ENCODE measurements around the gene FUT8.
"Not testable (repeated sequence)": the region's sequence is repeated elsewhere in the genome, so short reads cannot be mapped to it uniquely, and the experiment has no call there.

FUT8 gene

GRCh38 chr14:65627315-65627714 lies 214.8 kb downstream of the FUT8 start:
- no peak for DNase-seq

- no peak for DNase-seq
These were observed 216.1 kb downstream of the FUT8 start for GRCh38 chr14:65628664-65629063.

- DNase-seq = no peak
These were observed 218.5 kb downstream of the FUT8 start for GRCh38 chr14:65631040-65631439.

- DNase-seq = no peak
These were observed 220.0 kb downstream of the FUT8 start for GRCh38 chr14:65632487-65632886.

GRCh38 chr14:65633666-65634065 lies 221.1 kb downstream of the FUT8 start:
- not testable (repeated sequence) for DNase-seq

- DNase-seq = peak; percentile 33
These were observed 225.2 kb downstream of the FUT8 start for GRCh38 chr14:65637780-65638179.

GRCh38 chr14:65639216-65639615 lies 226.7 kb downstream of the FUT8 start:
- DNase-seq = no peak

- DNase-seq = no peak
These were observed 238.3 kb downstream of the FUT8 start for GRCh38 chr14:65650826-65651225.

GRCh38 chr14:65656554-65656953 lies 244.0 kb downstream of the FUT8 start:
- DNase-seq = no peak

- DNase-seq = no peak
These were observed 245.7 kb downstream of the FUT8 start for GRCh38 chr14:65658202-65658601.

GRCh38 chr14:65661865-65662264 lies 249.3 kb downstream of the FUT8 start:
- no peak for DNase-seq

- DNase-seq = no peak
These were observed 251.9 kb downstream of the FUT8 start for GRCh38 chr14:65664436-65664835.

GRCh38 chr14:65676361-65677014 lies 264.0 kb downstream of the FUT8 start:
- DNase-seq = no peak

- DNase-seq = no peak
These were observed 273.0 kb downstream of the FUT8 start for GRCh38 chr14:65685572-65685971.

GRCh38 chr14:65686761-65687160 lies 274.2 kb downstream of the FUT8 start:
- DNase-seq = no peak

GRCh38 chr14:65689070-65689469 lies 276.5 kb downstream of the FUT8 start:
- DNase-seq = no peak

- not testable (repeated sequence) for DNase-seq
These were observed 280.0 kb downstream of the FUT8 start for GRCh38 chr14:65692566-65692965.

- DNase-seq = no peak
These were observed 284.3 kb downstream of the FUT8 start for GRCh38 chr14:65696801-65697200.

GRCh38 chr14:65703521-65703920 lies 291.0 kb downstream of the FUT8 start:
- no peak for DNase-seq

- DNase-seq = no peak
These were observed 291.5 kb downstream of the FUT8 start for GRCh38 chr14:65703996-65704395.

GRCh38 chr14:65704437-65704836 lies 291.9 kb downstream of the FUT8 start:
- no peak for DNase-seq

- DNase-seq = peak; percentile 46
These were observed 292.3 kb downstream of the FUT8 start for GRCh38 chr14:65704850-65705249.

GRCh38 chr14:65709576-65709975 lies 297.0 kb downstream of the FUT8 start:
- no peak for DNase-seq

- not testable (repeated sequence) for DNase-seq
These were observed 304.3 kb downstream of the FUT8 start for GRCh38 chr14:65716813-65717212.

GRCh38 chr14:65717384-65717915 lies 304.9 kb downstream of the FUT8 start:
- DNase-seq = not testable (repeated sequence)

All from stimulated activated CD4-positive, alpha-beta T cell treated with anti-CD3 and anti-CD28 coated beads, Interleukin-4, amount 100 ng/mL, for 24 hours (primary cell).